WTC11 (cell line): ENCODE results near the gene RAD50. TPM values are rescaled to one million over a fixed set of nuclear protein-coding genes. Genes with fewer than 3 reads are reported as not detected.
"Not testable (repeated sequence)": the region's sequence is repeated elsewhere in the genome, so short reads cannot be mapped to it uniquely, and the experiment has no call there.

Source experiments
- ATAC-seq: fragments of 200-7000 bp; cut with Tn5 transposase; 2 replicates; pipeline ENCODE4 v1.10.0; 2021; ENCODE audit warnings: mild to moderate bottlenecking, moderate library complexity
- CTCF ChIA-PET: fragments of 300-600 bp; sonication (Branson Sonifier 250); formaldehyde crosslinking; loops from one replicate; lab custom pipeline; 2021; ENCODE audit warnings: antibody characterized with exemption; lab: Charles Lee
- POLR2A ChIA-PET: fragments of 350-600 bp; sonication (Branson Sonifier 250); formaldehyde crosslinking; loops from one replicate; lab custom pipeline; 2021; ENCODE audit warnings: antibody characterized with exemption; lab: Charles Lee
- DNase-seq: peaks from one replicate; pipeline ENCODE4 v3.0.0; 2021; ENCODE audit warnings: low spot score
- H3K27ac Mint-ChIP-seq: 2 replicates; pipeline ENCODE4 v1.8.0; 2021; ENCODE audit warnings: mixed read lengths
- H3K27me3 Mint-ChIP-seq: 2 replicates; pipeline ENCODE4 v1.8.0; 2021; ENCODE audit warnings: low read depth, mild to moderate bottlenecking, moderate library complexity, mixed read lengths
- H3K36me3 Mint-ChIP-seq: 2 replicates; pipeline ENCODE4 v1.8.0; 2021; ENCODE audit warnings: mixed read lengths
- H3K4me1 Mint-ChIP-seq: 2 replicates; pipeline ENCODE4 v1.8.0; 2022; ENCODE audit warnings: mixed read lengths
- H3K4me3 Mint-ChIP-seq: 2 replicates; pipeline ENCODE4 v1.8.0; 2021; ENCODE audit warnings: mild to moderate bottlenecking, moderate library complexity, mixed read lengths
- H3K9me3 Mint-ChIP-seq: 2 replicates; pipeline ENCODE4 v1.8.0; 2021; ENCODE audit warnings: mixed read lengths
- AR ChIP-seq: fragments of 250-450 bp; sonication (Bioruptor Pico); IDR thresholded peaks from 2 replicates; pipeline ENCODE4 v1.9.0; 2021; ENCODE audit warnings: mild to moderate bottlenecking
- ATF2 ChIP-seq: sonication (generic); formaldehyde crosslinking; IDR thresholded peaks from 2 replicates; pipeline ENCODE4 v1.8.1; 2022; ENCODE audit warnings: low read depth, missing genetic modification reagents, borderline replicate concordance
- ATF6 ChIP-seq: sonication (generic); formaldehyde crosslinking; IDR thresholded peaks from 2 replicates; pipeline ENCODE4 v1.8.1; 2023; ENCODE audit warnings: mild to moderate bottlenecking, missing genetic modification reagents
- ERG ChIP-seq: fragments of 250-450 bp; sonication (Bioruptor Pico); IDR thresholded peaks from 2 replicates; pipeline ENCODE4 v1.8.0; 2021; ENCODE audit warnings: mild to moderate bottlenecking
- HMGA2 ChIP-seq: fragments of 250-450 bp; sonication (Bioruptor Pico); IDR thresholded peaks from 2 replicates; pipeline ENCODE4 v1.4.0; 2021; ENCODE audit warnings: mild to moderate bottlenecking, moderate library complexity
- MXD4 ChIP-seq: fragments of 250-450 bp; sonication (Bioruptor Pico); IDR thresholded peaks from 2 replicates; pipeline ENCODE4 v1.8.0; 2021; ENCODE audit warnings: mild to moderate bottlenecking, moderate library complexity, borderline replicate concordance
- NR3C1 ChIP-seq: sonication (generic); formaldehyde crosslinking; conservative IDR thresholded peaks from 2 replicates; pipeline ENCODE4 v1.8.1; 2023; ENCODE audit warnings: low read depth, mild to moderate bottlenecking, missing genetic modification reagents
- OVOL2 ChIP-seq: fragments of 250-450 bp; sonication (Bioruptor Pico); IDR thresholded peaks from 2 replicates; pipeline ENCODE4 v1.9.0; 2021; ENCODE audit warnings: mild to moderate bottlenecking, borderline replicate concordance
- RELA ChIP-seq: sonication (generic); formaldehyde crosslinking; IDR thresholded peaks from 2 replicates; pipeline ENCODE4 v1.8.1; 2022; ENCODE audit warnings: missing genetic modification reagents, mild to moderate bottlenecking, borderline replicate concordance
- STAT6 ChIP-seq: sonication (generic); formaldehyde crosslinking; conservative IDR thresholded peaks from 2 replicates; pipeline ENCODE4 v1.8.1; 2023; ENCODE audit warnings: mild to moderate bottlenecking, low read depth, missing genetic modification reagents, moderate library complexity
- TEAD1 ChIP-seq: sonication (generic); formaldehyde crosslinking; IDR thresholded peaks from 2 replicates; pipeline ENCODE4 v1.8.0; 2022; ENCODE audit warnings: mild to moderate bottlenecking, missing genetic modification reagents
- USF1 ChIP-seq: sonication (generic); formaldehyde crosslinking; IDR thresholded peaks from 2 replicates; pipeline ENCODE4 v1.8.0; 2022; ENCODE audit warnings: mild to moderate bottlenecking, missing genetic modification reagents
- ZBTB43 ChIP-seq: sonication (generic); formaldehyde crosslinking; IDR thresholded peaks from 2 replicates; pipeline ENCODE4 v1.8.1; 2023; ENCODE audit warnings: mild to moderate bottlenecking, missing genetic modification reagents
- ZNF512 ChIP-seq: sonication (generic); formaldehyde crosslinking; IDR thresholded peaks from 2 replicates; pipeline ENCODE4 v1.8.1; 2022; ENCODE audit warnings: missing genetic modification reagents, borderline replicate concordance
- total RNA-seq: library from RNA; stranded (reverse); gene quantifications from 3 replicates; pipeline ENCODE4 v1.2.3, GENCODE V29; 2021

RAD50 gene
- total RNA-seq, 1 experiment from 2014 or later = 31.1 TPM

- H3K4me3 Mint-ChIP-seq = no peak overlapping the region
- POLR2A ChIA-PET = no interaction called here
- H3K36me3 Mint-ChIP-seq = no peaks in the 10 kb centered on the region
- peaks cover 3% of the 10 kb centered on the region; the same call in 1 of the 2 replicates for H3K9me3 Mint-ChIP-seq
- no peak for DNase-seq
- no peak overlapping the region for H3K27ac Mint-ChIP-seq
- no peak for TF ChIP-seq USF1 (CRISPR knock-in tag)
- TF ChIP-seq HMGA2 (CRISPR knock-in tag) = no peak
- TF ChIP-seq, all 79 proteins: peak for 0
- no peak for ATAC-seq
- CTCF ChIA-PET = interaction anchor here (1.6 kb wide), 1 partner anchor 13 kb away, joined by 7 read pairs; no protein-coding TSS in a partner anchor
- Mint-ChIP-seq H3K4me1 (no peaks in the 10 kb centered on the region), H3K27me3 (no peaks in the 10 kb centered on the region)
Measured at GRCh38 chr5:132690156-132690555, 133.4 kb downstream of the RAD50 start.

- ATAC-seq, POLR2A ChIA-PET, H3K4me3 Mint-ChIP-seq, CTCF ChIA-PET, H3K27me3 Mint-ChIP-seq, H3K4me1 Mint-ChIP-seq, H3K36me3 Mint-ChIP-seq, H3K9me3 Mint-ChIP-seq, DNase-seq, H3K27ac Mint-ChIP-seq: not testable (repeated sequence)
- TF ChIP-seq HMGA2 (CRISPR knock-in tag) = peak; percentile 98
Measured at GRCh38 chr5:132691755-132692631, 135.2 kb downstream of the RAD50 start.

GRCh38 chr5:132692632-132692967, 135.8 kb downstream of the RAD50 start:
- H3K27me3 Mint-ChIP-seq = no peaks in the 10 kb centered on the region
- no peak for ATAC-seq
- peaks cover 3% of the 10 kb centered on the region; the same call in 1 of the 2 replicates for H3K9me3 Mint-ChIP-seq
- H3K27ac Mint-ChIP-seq = no peak overlapping the region
- POLR2A ChIA-PET = no interaction called here
- no peaks in the 10 kb centered on the region for H3K4me1 Mint-ChIP-seq
- DNase-seq = no peak
- CTCF ChIA-PET = no interaction called here
- H3K4me3 Mint-ChIP-seq = no peak overlapping the region
- H3K36me3 Mint-ChIP-seq = no peaks in the 10 kb centered on the region
- TF ChIP-seq AR = no peak
- TF ChIP-seq RELA = no peak
- no peak for TF ChIP-seq ZBTB43 (CRISPR knock-in tag)
- TF ChIP-seq NR3C1 = no peak
- no peak for TF ChIP-seq MXD4 (CRISPR knock-in tag)
- no peak for TF ChIP-seq STAT6 (CRISPR knock-in tag)
- no peak for TF ChIP-seq ERG (CRISPR knock-in tag)
- TF ChIP-seq ATF6 (CRISPR knock-in tag) = no peak
- TF ChIP-seq TEAD1 = no peak
- TF ChIP-seq OVOL2 (CRISPR knock-in tag) = no peak
- no peak for TF ChIP-seq ZNF512 (CRISPR knock-in tag)
- no peak for TF ChIP-seq ATF2
- no peak for TF ChIP-seq HMGA2 (CRISPR knock-in tag)
